NT2/D1 (cell line): ENCODE measurements around the gene CCDC116.

ENCODE experiments used
- SUZ12 ChIP-seq: IDR thresholded peaks from 2 replicates; pipeline ENCODE4 v1.6.1; 2011; ENCODE audit not compliant: insufficient read length, insufficient read depth; ENCODE audit errors: extremely low read depth
- YY1 ChIP-seq: IDR thresholded peaks from 2 replicates; pipeline ENCODE4 v1.6.1; 2011; ENCODE audit not compliant: insufficient read length, insufficient read depth

DNA sequence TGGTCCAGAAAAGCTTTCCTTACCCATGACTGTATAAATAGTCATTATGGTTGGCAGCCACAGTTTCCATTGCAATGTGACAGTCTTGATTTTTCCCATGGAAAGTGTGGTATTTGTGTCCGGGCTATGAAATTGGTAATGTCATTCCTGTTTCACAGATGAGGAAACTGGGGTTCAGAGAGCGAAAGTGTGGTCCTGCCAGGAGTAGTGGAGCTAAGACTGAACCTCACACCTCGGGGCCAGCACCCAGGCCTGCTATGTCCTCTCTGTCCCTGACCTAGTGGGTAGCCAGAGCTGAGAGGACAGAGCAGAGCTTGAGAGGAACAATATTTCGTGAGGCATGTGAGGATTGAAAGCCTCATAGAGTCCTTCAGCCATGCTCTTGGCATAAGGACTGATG lies 1.5 kb upstream of the CCDC116 start:
- TF ChIP-seq SUZ12 = no peak
- no peak for TF ChIP-seq YY1
